Measurements from ENCODE around the gene LARP4B.
A peak's percentile ranks its signal among the peaks of the same experiment; 100 is the strongest.

LARP4B gene

GRCh38 chr10:792083-792791, 139.3 kb downstream of the LARP4B start:
- ChIA-PET POLR2A (no interaction called here), CTCF (interaction anchor here (5.9 kb wide), 1 partner anchor 281 kb away, joined by 86 read pairs; no protein-coding TSS in a partner anchor)

GRCh38 chr10:791639-792038, 139.9 kb downstream of the LARP4B start:
- no peak overlapping the region for H3K4me3 ChIP-seq (ENCODE audit: low read depth, low read length)
- TF ChIP-seq CTCF (IDR thresholded peaks at IDR 0.05; ENCODE audit: insufficient read depth, low read length, missing control alignments) = no peak
- no peak for DNase-seq (ENCODE audit: low read depth, low spot score)
- POLR2A ChIA-PET = no interaction called here
- CTCF ChIA-PET = interaction anchor here (5.9 kb wide), 1 partner anchor 280 kb away, joined by 86 read pairs; no protein-coding TSS in a partner anchor

More at GRCh38 chr10:792083-792791, 139.3 kb downstream of the LARP4B start:
- DNase-seq (ENCODE audit: low read depth, low spot score) = no peak
- TF ChIP-seq CTCF (IDR thresholded peaks at IDR 0.05; ENCODE audit: insufficient read depth, low read length, missing control alignments) = no peak
- H3K4me3 ChIP-seq (ENCODE audit: low read depth, low read length) = no peak overlapping the region

GRCh38 chr10:790821-791551, 140.5 kb downstream of the LARP4B start:
- no peak for TF ChIP-seq CTCF (IDR thresholded peaks at IDR 0.05; ENCODE audit: insufficient read depth, low read length, missing control alignments)
- ChIA-PET CTCF (interaction anchor here (0.7 to 5.9 kb wide), 2 partner anchors 243 to 280 kb away, joined by 3 to 86 read pairs; no protein-coding TSS in a partner anchor), POLR2A (no interaction called here)
- no peak overlapping the region for H3K4me3 ChIP-seq (ENCODE audit: low read depth, low read length)
- DNase-seq (ENCODE audit: low read depth, low spot score) = no peak

GRCh38 chr10:789831-790701, 141.4 kb downstream of the LARP4B start:
- CTCF ChIA-PET = interaction anchor here (0.7 to 5.9 kb wide), 10 partner anchors 15 to 382 kb away, joined by 3 to 86 read pairs (median 5); no protein-coding TSS in a partner anchor
- no peak overlapping the region for H3K4me3 ChIP-seq (ENCODE audit: low read depth, low read length)
- DNase-seq (ENCODE audit: low read depth, low spot score) = no peak
- POLR2A ChIA-PET = no interaction called here
- TF ChIP-seq CTCF (IDR thresholded peaks at IDR 0.05; ENCODE audit: insufficient read depth, low read length, missing control alignments) = no peak

GRCh38 chr10:788796-789748, 142.4 kb downstream of the LARP4B start:
- TF ChIP-seq CTCF (IDR thresholded peaks at IDR 0.05; ENCODE audit: insufficient read depth, low read length, missing control alignments) = peak; percentile 90
- DNase-seq (ENCODE audit: low read depth, low spot score) = no peak
- POLR2A ChIA-PET = no interaction called here
- CTCF ChIA-PET = interaction anchor here (0.7 to 5.9 kb wide), 14 partner anchors 15 to 381 kb away, joined by 3 to 86 read pairs (median 3); no protein-coding TSS in a partner anchor
- H3K4me3 ChIP-seq (ENCODE audit: low read depth, low read length) = peak overlapping the region; percentile 10

Data from AG04449 (cell line).